Glutamatergic neuron (in vitro differentiated cells): ENCODE measurements around the gene NSD1. TPM values are rescaled to one million over a fixed set of nuclear protein-coding genes. Genes with fewer than 3 reads are reported as not detected.
A peak's percentile ranks its signal among the peaks of the same experiment; 100 is the strongest.

Source experiments
- DNase-seq: peaks from one replicate; pipeline ENCODE4 v3.0.0; 2022
- H3K27ac Mint-ChIP-seq: one replicate; pipeline ENCODE4 v1.8.0; 2020; ENCODE audit warnings: mild to moderate bottlenecking, mixed read lengths, inconsistent platforms; ENCODE audit not compliant: unreplicated experiment
- H3K27me3 Mint-ChIP-seq: one replicate; pipeline ENCODE4 v1.8.0; 2020; ENCODE audit warnings: mild to moderate bottlenecking, moderate library complexity, mixed read lengths, inconsistent platforms; ENCODE audit not compliant: unreplicated experiment
- H3K36me3 Mint-ChIP-seq: one replicate; pipeline ENCODE4 v1.8.0; 2020; ENCODE audit warnings: mild to moderate bottlenecking, mixed read lengths, inconsistent platforms; ENCODE audit not compliant: unreplicated experiment
- H3K4me1 Mint-ChIP-seq: one replicate; pipeline ENCODE4 v1.8.0; 2020; ENCODE audit warnings: mild to moderate bottlenecking, low read depth, mixed read lengths, inconsistent platforms; ENCODE audit not compliant: unreplicated experiment
- H3K4me3 Mint-ChIP-seq: one replicate; pipeline ENCODE4 v1.8.0; 2020; ENCODE audit warnings: mild to moderate bottlenecking, mixed read lengths, inconsistent platforms; ENCODE audit not compliant: unreplicated experiment
- H3K9me3 Mint-ChIP-seq: one replicate; pipeline ENCODE4 v1.8.0; 2020; ENCODE audit warnings: mild to moderate bottlenecking, moderate library complexity, mixed read lengths, inconsistent platforms; ENCODE audit not compliant: unreplicated experiment
- total RNA-seq: library from RNA; stranded (reverse); fragmentation: NEBNext Ultra II Directional; extraction: Animal tissue kit (Norgen Biotek cat#: 25700); gene quantifications from one replicate; pipeline ENCODE4 v1.2.1, GENCODE V29; 2021; ENCODE audit not compliant: unreplicated experiment
- TF ChIP-seq, protein P1 (sequence below): fragments of 200-600 bp; sonication (generic); IDR thresholded peaks from one replicate; pipeline ENCODE4 v1.5.0; 2021; ENCODE audit not compliant: partially characterized antibody, unreplicated experiment

NSD1 gene
- total RNA-seq, 1 donor from 2014 or later = 151 TPM

DNA sequence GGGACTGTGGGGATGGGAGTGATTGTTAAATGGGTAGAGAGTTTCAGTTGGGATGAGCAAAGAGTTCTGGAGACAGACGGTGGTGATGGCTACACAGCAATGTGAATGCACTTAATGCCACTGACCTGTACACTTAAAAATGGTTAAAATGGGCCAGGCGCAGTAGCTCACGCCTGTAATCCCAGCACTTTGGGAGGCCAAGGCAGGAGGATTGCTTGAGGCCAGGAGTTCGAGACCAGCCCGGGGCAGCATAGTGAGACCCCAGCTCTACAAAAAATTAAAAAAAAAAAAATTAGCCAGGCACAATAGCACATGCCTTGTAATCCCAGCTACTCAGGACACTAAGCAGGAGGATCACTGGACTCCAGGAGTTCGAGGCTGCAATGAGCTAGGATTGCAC is 210.2 kb downstream of the NSD1 start:
- H3K4me3 Mint-ChIP-seq = no peak overlapping the region
- H3K9me3 Mint-ChIP-seq = peaks cover 5% of the 10 kb centered on the region

DNA sequence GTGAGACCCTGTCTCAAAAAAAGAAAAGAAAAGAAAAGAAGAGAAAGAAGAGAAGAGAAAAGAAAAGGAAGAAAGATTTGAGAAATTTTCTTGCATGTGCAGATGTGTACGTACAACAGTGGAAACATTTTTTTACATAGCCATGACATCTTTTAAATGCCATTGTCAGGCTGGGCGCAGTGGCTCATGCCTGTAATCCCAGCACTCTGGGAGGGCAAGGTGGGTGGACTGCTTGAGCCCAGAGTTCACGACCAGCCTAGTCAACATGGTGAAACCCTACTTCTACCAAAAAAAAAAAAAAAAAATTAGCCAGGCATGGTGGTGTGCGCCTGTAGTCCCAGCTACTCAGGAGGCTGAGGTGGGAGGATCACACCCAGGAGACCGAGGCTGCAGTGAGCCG is 211.3 kb downstream of the NSD1 start:
- Mint-ChIP-seq H3K4me1 (peaks cover 8% of the 10 kb centered on the region), H3K27ac (no peak overlapping the region), H3K27me3 (no peaks in the 10 kb centered on the region), H3K9me3 (peaks cover 3% of the 10 kb centered on the region), H3K36me3 (peaks cover 5% of the 10 kb centered on the region), H3K4me3 (no peak overlapping the region)
- TF ChIP-seq, protein P1, sequence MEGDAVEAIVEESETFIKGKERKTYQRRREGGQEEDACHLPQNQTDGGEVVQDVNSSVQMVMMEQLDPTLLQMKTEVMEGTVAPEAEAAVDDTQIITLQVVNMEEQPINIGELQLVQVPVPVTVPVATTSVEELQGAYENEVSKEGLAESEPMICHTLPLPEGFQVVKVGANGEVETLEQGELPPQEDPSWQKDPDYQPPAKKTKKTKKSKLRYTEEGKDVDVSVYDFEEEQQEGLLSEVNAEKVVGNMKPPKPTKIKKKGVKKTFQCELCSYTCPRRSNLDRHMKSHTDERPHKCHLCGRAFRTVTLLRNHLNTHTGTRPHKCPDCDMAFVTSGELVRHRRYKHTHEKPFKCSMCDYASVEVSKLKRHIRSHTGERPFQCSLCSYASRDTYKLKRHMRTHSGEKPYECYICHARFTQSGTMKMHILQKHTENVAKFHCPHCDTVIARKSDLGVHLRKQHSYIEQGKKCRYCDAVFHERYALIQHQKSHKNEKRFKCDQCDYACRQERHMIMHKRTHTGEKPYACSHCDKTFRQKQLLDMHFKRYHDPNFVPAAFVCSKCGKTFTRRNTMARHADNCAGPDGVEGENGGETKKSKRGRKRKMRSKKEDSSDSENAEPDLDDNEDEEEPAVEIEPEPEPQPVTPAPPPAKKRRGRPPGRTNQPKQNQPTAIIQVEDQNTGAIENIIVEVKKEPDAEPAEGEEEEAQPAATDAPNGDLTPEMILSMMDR = no peak
- no peak for DNase-seq

More for the DNA sequence above, 210.2 kb downstream of the NSD1 start:
- Mint-ChIP-seq H3K27me3 (no peaks in the 10 kb centered on the region), H3K4me1 (no peaks in the 10 kb centered on the region), H3K36me3 (peaks cover 5% of the 10 kb centered on the region), H3K27ac (peak overlapping the region; percentile 14)
- TF ChIP-seq, protein P1 = no peak
- no peak for DNase-seq

GRCh38 chr5:177346820-177347219 is 213.2 kb downstream of the NSD1 start:
- Mint-ChIP-seq H3K27ac (no peak overlapping the region), H3K4me3 (no peak overlapping the region), H3K4me1 (peaks cover 10% of the 10 kb centered on the region), H3K36me3 (peaks cover 5% of the 10 kb centered on the region), H3K9me3 (peaks cover 5% of the 10 kb centered on the region), H3K27me3 (peaks cover 2% of the 10 kb centered on the region)
- DNase-seq = no peak
- TF ChIP-seq, protein P1 = no peak

DNA sequence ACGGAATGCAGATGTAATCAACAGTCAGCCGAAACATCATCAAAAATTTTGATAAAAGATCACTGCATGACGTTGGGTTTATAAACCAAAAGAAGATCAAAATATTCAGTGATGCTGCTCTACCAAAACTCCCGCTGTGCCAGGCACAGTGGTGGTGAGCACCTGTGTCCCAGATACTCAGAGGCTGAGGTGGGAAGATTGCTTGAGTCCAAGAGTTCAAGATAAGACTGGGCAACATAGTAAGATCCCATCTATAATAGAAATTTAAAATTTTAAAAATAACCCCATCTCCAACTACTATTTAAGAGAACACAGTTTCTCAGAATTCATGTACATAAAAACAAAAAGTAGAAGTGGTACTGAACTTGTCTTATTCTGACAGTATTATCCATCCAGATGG is 214.1 kb downstream of the NSD1 start:
- peaks cover 5% of the 10 kb centered on the region for H3K36me3 Mint-ChIP-seq
- H3K27ac Mint-ChIP-seq = no peak overlapping the region
- DNase-seq = no peak
- peaks cover 2% of the 10 kb centered on the region for H3K27me3 Mint-ChIP-seq
- H3K9me3 Mint-ChIP-seq = peaks cover 5% of the 10 kb centered on the region
- H3K4me3 Mint-ChIP-seq = no peak overlapping the region
- H3K4me1 Mint-ChIP-seq = peaks cover 10% of the 10 kb centered on the region
- TF ChIP-seq, protein P1 = no peak

- Mint-ChIP-seq H3K4me1 (peaks cover 10% of the 10 kb centered on the region), H3K4me3 (no peak overlapping the region), H3K27me3 (peaks cover 2% of the 10 kb centered on the region), H3K9me3 (peaks cover 4% of the 10 kb centered on the region), H3K36me3 (no peaks in the 10 kb centered on the region), H3K27ac (no peak overlapping the region)
- DNase-seq = no peak
- TF ChIP-seq, protein P1 = no peak
Measured at GRCh38 chr5:177349362-177349647, 215.7 kb downstream of the NSD1 start.
